Raji (cell line): ENCODE results near the gene EVA1B.

Experiments used
- POLR2A ChIP-seq: IDR thresholded peaks from 2 replicates; pipeline ENCODE4 v1.6.1; 2011; ENCODE audit warnings: low read depth, low read length, control low read depth; ENCODE audit not compliant: insufficient read depth

EVA1B gene

DNA sequence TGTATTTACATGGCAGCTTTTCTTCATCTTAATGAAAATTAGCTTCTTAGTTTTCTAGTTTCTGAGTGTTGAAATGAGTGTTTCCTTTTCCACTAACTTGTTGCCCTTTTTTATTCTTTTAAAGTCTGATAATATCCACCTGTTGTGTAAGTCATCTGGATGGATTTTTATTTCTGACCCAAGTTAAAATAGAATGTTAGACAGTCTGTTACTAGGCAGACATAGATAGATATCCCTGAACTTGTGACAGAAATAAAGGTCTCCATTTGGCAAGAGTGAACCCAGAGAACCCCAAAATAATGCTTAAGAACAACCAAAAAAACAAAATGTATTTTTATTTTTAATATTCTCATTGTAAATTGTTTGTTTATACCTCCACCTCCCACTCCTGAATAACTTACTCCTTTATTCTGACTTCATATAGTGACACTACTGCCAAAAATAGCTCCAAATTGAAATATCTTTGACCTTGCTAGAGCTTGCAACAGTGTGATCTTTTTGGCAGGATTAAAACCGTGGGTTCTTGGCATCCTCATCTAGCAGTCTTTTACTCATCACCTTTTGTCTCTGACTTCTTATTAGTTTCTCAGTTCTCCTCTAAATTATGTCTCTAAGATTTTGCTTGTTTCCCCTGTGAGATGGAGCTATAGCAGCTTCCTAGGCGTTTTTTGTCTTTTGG lies 44.2 kb downstream of the EVA1B start:
- TF ChIP-seq POLR2A: no peak

DNA sequence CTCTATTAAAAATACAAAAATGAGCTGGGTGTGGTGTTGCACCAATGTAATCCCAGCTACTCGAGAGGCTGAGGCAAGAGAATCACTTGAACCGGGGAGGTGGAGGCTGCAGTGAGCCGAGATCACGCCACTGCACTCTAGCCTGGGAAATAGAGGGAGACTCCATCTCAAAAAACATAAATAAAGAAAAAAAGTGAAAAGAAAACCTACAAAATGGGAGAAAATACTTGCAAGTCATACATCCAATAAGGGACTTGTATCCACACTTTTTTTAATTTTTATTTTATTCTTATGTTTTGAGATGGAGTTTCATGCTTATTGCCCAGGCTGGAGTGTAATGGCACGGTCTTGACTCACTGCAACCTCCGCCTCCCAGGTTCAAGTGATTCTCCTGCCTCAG lies 46.8 kb downstream of the EVA1B start:
- TF ChIP-seq POLR2A: no peak

- no peak for TF ChIP-seq POLR2A
These were observed 49.2 kb downstream of the EVA1B start for GRCh38 chr1:36274201-36274600.

DNA sequence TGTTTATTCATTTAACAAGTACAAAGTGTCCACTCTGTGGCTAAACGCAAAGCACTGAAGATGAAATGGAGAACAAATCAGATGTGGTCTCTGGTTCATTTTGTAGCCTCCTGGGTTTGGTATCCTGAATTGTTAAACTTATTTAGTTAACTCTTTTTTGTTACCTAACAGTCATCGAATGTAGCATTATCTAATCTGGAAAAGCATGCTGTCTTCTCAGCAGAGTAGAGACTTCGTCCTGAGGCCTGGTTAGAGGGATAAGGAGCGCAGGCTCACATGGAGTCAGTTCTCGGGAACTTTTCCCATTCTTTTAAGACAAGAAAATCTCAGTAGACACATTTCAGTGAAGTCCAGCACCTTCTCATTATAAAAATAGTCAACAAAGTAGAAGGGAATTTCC lies 50.4 kb downstream of the EVA1B start:
- TF ChIP-seq POLR2A: no peak
